Measurements from ENCODE around the gene UBE2L6.
A peak's percentile ranks its signal among the peaks of the same experiment; 100 is the strongest.

The UBE2L6 gene

DNA sequence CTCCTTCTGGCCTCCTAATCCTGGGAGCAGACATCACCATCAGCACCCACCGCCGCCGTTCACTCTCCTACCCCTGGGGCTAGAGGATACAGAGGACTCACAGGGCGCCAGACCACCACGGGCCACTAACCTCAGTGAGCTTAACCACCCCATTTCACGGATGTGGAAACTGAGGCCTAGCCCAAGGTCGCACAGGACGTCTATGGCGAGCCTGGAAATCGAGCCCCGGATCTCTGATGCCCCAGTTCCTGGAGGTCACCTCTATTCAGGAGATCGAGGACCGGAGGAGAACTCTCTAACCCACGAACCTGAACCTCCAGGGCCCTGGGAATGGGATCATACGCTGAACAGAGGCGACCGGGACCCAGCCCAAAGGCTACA lies 37.3 kb downstream of the UBE2L6 start:
- Histone ChIP-seq H3K36me3 (ENCODE audit: low read length) (no peaks in the 10 kb centered on the region), H3K4me3 (ENCODE audit: insufficient read depth, low read length, poor library complexity, severe bottlenecking) (peak overlapping the region; percentile 97), H3K9me2 (replicated peaks; ENCODE audit: insufficient read depth, low read length) (no peaks in the 10 kb centered on the region), H3K27ac (ENCODE audit: low read depth, low read length) (peak overlapping the region; percentile 62), H3K9ac (ENCODE audit: low read length) (peak overlapping the region; percentile 99), H3K79me2 (ENCODE audit: insufficient read depth, low read length) (peaks cover 25% of the 10 kb centered on the region), H3F3A (ENCODE audit: insufficient read depth) (peaks cover 7% of the 10 kb centered on the region; the same call in 1 of the 2 replicates), H3K4me2 (ENCODE audit: low read depth, low read length, poor library complexity, severe bottlenecking) (peak overlapping the region; percentile 82), H2AFZ (ENCODE audit: low read depth, low read length, severe bottlenecking) (peak overlapping the region; percentile 47), H3K27me3 (ENCODE audit: low read length) (no peaks in the 10 kb centered on the region), H3K9me3 (ENCODE audit: insufficient read depth, low read length) (no peaks in the 10 kb centered on the region), H4K20me1 (ENCODE audit: low read depth, low read length) (no peaks in the 10 kb centered on the region; the same call in 1 of the 2 replicates)
- TF ChIP-seq EZH2phosphoT487 (conservative IDR thresholded peaks at IDR 0.05; ENCODE audit: low read length) (no peak), CTCF (IDR thresholded peaks at IDR 0.05; ENCODE audit: insufficient read depth, low read length, poor library complexity, severe bottlenecking) (no peak)

DNA sequence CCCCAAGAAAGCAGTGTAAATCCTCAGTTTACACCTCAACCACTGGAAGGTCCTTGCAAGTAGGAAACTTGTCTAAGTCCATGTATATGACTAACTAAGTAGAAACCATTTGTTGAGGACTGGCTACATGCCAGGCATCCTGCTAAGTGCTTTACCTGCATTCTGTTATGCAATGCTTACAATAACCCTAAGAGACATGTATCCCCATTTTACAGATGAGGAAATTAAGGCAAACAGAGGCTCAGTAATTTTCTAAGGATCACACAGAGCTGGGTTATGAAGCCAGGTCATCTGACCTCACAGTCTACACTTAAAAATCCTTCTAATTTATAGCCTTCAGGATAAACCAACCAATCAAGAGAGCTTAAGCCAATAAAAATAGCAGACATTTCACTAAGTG lies 38.5 kb downstream of the UBE2L6 start:
- Histone ChIP-seq H3K79me2 (ENCODE audit: insufficient read depth, low read length) (peaks cover 25% of the 10 kb centered on the region), H3K4me3 (ENCODE audit: insufficient read depth, low read length, poor library complexity, severe bottlenecking) (peak overlapping the region; percentile 97), H3K27me3 (ENCODE audit: low read length) (no peaks in the 10 kb centered on the region), H3K9ac (ENCODE audit: low read length) (peak overlapping the region; percentile 99), H3K36me3 (ENCODE audit: low read length) (no peaks in the 10 kb centered on the region), H3K4me2 (ENCODE audit: low read depth, low read length, poor library complexity, severe bottlenecking) (peak overlapping the region; percentile 82), H2AFZ (ENCODE audit: low read depth, low read length, severe bottlenecking) (no peak overlapping the region), H4K20me1 (ENCODE audit: low read depth, low read length) (no peaks in the 10 kb centered on the region; the same call in 1 of the 2 replicates), H3K9me3 (ENCODE audit: insufficient read depth, low read length) (no peaks in the 10 kb centered on the region), H3K27ac (ENCODE audit: low read depth, low read length) (no peak overlapping the region), H3K9me2 (replicated peaks; ENCODE audit: insufficient read depth, low read length) (no peaks in the 10 kb centered on the region), H3F3A (ENCODE audit: insufficient read depth) (peaks cover 7% of the 10 kb centered on the region; the same call in 1 of the 2 replicates)
- TF ChIP-seq EZH2phosphoT487 (conservative IDR thresholded peaks at IDR 0.05; ENCODE audit: low read length) (no peak), CTCF (IDR thresholded peaks at IDR 0.05; ENCODE audit: insufficient read depth, low read length, poor library complexity, severe bottlenecking) (no peak)

DNA sequence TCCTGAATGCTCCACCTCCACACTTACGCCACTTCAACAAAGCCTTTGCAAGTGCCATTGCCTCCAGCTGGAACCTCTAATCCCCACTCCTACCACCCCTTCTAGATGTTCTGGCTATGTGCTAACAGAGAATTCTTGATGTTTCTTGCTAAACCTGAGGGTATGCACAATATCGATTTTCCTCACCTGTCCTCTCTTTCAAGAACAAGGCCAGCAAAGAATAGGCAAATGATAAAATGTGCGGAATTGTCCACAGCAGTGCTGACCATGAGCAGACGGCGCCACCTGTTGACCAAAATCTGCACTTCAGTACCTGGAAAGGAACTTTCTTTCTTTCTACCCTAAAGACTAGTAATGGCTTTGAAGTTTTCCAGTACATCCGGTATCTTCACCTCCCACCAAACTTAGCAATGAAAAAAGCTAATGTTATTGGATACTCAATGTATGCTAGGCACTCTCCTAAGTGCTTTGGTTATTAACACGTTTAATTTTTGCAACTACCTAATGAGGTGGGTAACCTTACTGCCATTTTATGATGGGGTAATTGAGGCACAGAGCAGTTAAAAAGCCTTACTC lies 40.3 kb downstream of the UBE2L6 start:
- peak; percentile 90 for TF ChIP-seq CTCF (IDR thresholded peaks at IDR 0.05; ENCODE audit: insufficient read depth, low read length, poor library complexity, severe bottlenecking)
- no peak for TF ChIP-seq EZH2phosphoT487 (conservative IDR thresholded peaks at IDR 0.05; ENCODE audit: low read length)
- peaks cover 7% of the 10 kb centered on the region; the same call in 1 of the 2 replicates for H3F3A ChIP-seq (ENCODE audit: insufficient read depth)
- no peak overlapping the region for H3K4me3 ChIP-seq (ENCODE audit: insufficient read depth, low read length, poor library complexity, severe bottlenecking)
- no peaks in the 10 kb centered on the region for H3K36me3 ChIP-seq (ENCODE audit: low read length)
- H2AFZ ChIP-seq (ENCODE audit: low read depth, low read length, severe bottlenecking), result no peak overlapping the region
- H3K27ac ChIP-seq (ENCODE audit: low read depth, low read length), result no peak overlapping the region
- peaks cover 25% of the 10 kb centered on the region for H3K79me2 ChIP-seq (ENCODE audit: insufficient read depth, low read length)
- H3K9me2 ChIP-seq (replicated peaks; ENCODE audit: insufficient read depth, low read length), result no peaks in the 10 kb centered on the region
- no peaks in the 10 kb centered on the region; the same call in 1 of the 2 replicates for H4K20me1 ChIP-seq (ENCODE audit: low read depth, low read length)
- H3K4me2 ChIP-seq (ENCODE audit: low read depth, low read length, poor library complexity, severe bottlenecking), result no peak overlapping the region
- no peak overlapping the region for H3K9ac ChIP-seq (ENCODE audit: low read length)
- H3K9me3 ChIP-seq (ENCODE audit: insufficient read depth, low read length), result no peaks in the 10 kb centered on the region
- H3K27me3 ChIP-seq (ENCODE audit: low read length), result no peaks in the 10 kb centered on the region
